Gastrocnemius medialis (tissue), 4 donors: ENCODE measurements around the gene PPDPF. TPM values are rescaled to one million over a fixed set of nuclear protein-coding genes. Genes with fewer than 3 reads are reported as not detected.

Source experiments
- ATAC-seq, 2 donors: fragments of 150-250 bp; one replicate each; pipeline ENCODE4 v1.9.1; 2016
- DNase-seq, 2 donors: peaks; one replicate each; pipeline ENCODE4 v3.0.0-alpha.2; 2019
- H3K27ac ChIP-seq, 4 donors: fragments of 200-600 bp; sonication (generic); 1 replicate in 1 of 4; 2 replicates in 3 of 4; pipeline ENCODE4 v1.5.1; 2016 to 2018; ENCODE audit warnings: mild to moderate bottlenecking in 2 of 4, moderate library complexity in 1 of 4
- H3K27me3 ChIP-seq, 3 donors: fragments of 200-600 bp; sonication (generic) in 2 of 3; 1 replicate in 1 of 3; 2 replicates in 2 of 3; pipeline versions ENCODE4 v1.5.1 to v1.6.0; 2016 to 2019; ENCODE audit warnings: mild to moderate bottlenecking in 1 of 3, moderate library complexity in 1 of 3
- H3K36me3 ChIP-seq, 2 donors: fragments of 200-600 bp; sonication (generic) in 1 of 2; one replicate each; pipeline ENCODE4 v1.5.1; 2017 to 2018
- H3K4me1 ChIP-seq, 2 donors: fragments of 200-600 bp; sonication (generic) in 1 of 2; one replicate each; pipeline ENCODE4 v1.5.1; 2016 to 2017; ENCODE audit warnings: mild to moderate bottlenecking in 2 of 2
- H3K4me3 ChIP-seq, 4 donors: fragments of 200-600 bp; sonication (generic) in 3 of 4; 1 replicate in 1 of 4; 2 replicates in 3 of 4; pipeline ENCODE4 v1.5.1; 2016 to 2019; ENCODE audit warnings: mild to moderate bottlenecking in 2 of 4
- H3K9me3 ChIP-seq, 3 donors: fragments of 200-600 bp; sonication (generic) in 2 of 3; 1 replicate in 1 of 3; 2 replicates in 2 of 3; pipeline ENCODE4 v1.5.1; 2016 to 2019
- POLR2A ChIP-seq, 2 donors: fragments of 450-650 bp; IDR thresholded peaks; one replicate each; pipeline ENCODE4 v1.6.1; 2017; ENCODE audit warnings: antibody characterized with exemption in 2 of 2, mild to moderate bottlenecking in 2 of 2, moderate library complexity in 2 of 2
- in situ Hi-C, 4 donors: fragments of 200-750 bp; cut with MboI; loops; one replicate each; pipeline versions ENCODE4 v1.15.0 to v1.8.0; 2017; ENCODE audit warnings: low sequenced_read_pairs in 4 of 4
- intact Hi-C: fragments of 100-400 bp; cut with DNase I; formaldehyde crosslinking; loops from one replicate; pipeline ENCODE4 v1.15.1; 2023; ENCODE audit warnings: low total_unique reads
- total RNA-seq, 4 donors: library from RNA; depleted of rRNA; stranded (reverse); fragments of >200 nt; gene quantifications; one replicate each; pipeline versions ENCODE4 v1.1.0 to v1.2.3, GENCODE V29; 2016
- TF ChIP-seq, protein P1 (sequence below), 5 experiments: fragments of 450-650 bp in 3 of 5; fragments of 200-600 bp in 2 of 5; sonication (generic) in 2 of 5; IDR thresholded peaks in 4 of 5; conservative IDR thresholded peaks in 1 of 5; 1 replicate in 4 of 5; 2 replicates in 1 of 5; pipeline ENCODE4 v1.5.1; 2016 to 2019; ENCODE audit warnings: antibody characterized with exemption in 5 of 5, mild to moderate bottlenecking in 3 of 5, moderate library complexity in 3 of 5

The PPDPF gene
- total RNA-seq, 4 donors from 2014 or later = 50.2 to 207 (median 76.1) TPM

DNA sequence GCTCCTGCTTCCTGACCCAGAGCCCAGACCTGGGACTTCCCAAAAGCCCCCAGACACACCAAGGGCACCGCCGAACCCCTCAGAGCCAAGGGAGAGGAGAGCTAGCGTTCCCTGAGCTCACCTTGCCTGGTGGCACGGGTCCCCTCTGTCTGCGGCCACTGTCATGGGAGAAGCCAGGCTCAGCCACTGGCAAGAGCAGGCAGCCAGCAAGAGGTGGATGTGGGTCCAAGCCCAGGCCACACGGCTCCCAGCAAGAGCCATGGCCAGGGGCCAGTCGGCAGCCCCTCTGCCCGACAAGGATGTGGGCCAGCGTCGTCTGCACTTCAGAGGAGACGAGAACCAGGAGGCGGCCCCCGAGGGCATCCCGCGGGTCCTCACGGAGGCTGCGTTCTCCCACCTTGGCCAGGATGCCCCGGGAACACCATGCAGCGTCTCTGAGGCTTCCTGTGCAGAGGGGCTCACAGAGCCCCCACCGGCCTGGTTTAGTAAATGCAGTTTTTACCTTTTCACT, 2.2 kb upstream of the PPDPF start:
- Histone ChIP-seq H3K9me3 (no peaks in the 10 kb centered on the region), H3K36me3 (no peaks in the 10 kb centered on the region), H3K27ac (no peak overlapping the region), H3K4me1 (peaks cover 12 to 23% of the 10 kb centered on the region in 2 donors), H3K27me3 (no peaks in the 10 kb centered on the region), H3K4me3 (no peak overlapping the region)
- DNase-seq = no peak
- intact Hi-C loops = no loop called here
- no peak for ATAC-seq
- no peak for TF ChIP-seq POLR2A (IDR thresholded peaks at IDR 0.05)
- TF ChIP-seq, protein P1, sequence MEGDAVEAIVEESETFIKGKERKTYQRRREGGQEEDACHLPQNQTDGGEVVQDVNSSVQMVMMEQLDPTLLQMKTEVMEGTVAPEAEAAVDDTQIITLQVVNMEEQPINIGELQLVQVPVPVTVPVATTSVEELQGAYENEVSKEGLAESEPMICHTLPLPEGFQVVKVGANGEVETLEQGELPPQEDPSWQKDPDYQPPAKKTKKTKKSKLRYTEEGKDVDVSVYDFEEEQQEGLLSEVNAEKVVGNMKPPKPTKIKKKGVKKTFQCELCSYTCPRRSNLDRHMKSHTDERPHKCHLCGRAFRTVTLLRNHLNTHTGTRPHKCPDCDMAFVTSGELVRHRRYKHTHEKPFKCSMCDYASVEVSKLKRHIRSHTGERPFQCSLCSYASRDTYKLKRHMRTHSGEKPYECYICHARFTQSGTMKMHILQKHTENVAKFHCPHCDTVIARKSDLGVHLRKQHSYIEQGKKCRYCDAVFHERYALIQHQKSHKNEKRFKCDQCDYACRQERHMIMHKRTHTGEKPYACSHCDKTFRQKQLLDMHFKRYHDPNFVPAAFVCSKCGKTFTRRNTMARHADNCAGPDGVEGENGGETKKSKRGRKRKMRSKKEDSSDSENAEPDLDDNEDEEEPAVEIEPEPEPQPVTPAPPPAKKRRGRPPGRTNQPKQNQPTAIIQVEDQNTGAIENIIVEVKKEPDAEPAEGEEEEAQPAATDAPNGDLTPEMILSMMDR (IDR thresholded peaks at IDR 0.05 in 4 of 5, conservative IDR thresholded peaks at IDR 0.05 in 1 of 5) = no peak
- in situ Hi-C loops = no loop called here

DNA sequence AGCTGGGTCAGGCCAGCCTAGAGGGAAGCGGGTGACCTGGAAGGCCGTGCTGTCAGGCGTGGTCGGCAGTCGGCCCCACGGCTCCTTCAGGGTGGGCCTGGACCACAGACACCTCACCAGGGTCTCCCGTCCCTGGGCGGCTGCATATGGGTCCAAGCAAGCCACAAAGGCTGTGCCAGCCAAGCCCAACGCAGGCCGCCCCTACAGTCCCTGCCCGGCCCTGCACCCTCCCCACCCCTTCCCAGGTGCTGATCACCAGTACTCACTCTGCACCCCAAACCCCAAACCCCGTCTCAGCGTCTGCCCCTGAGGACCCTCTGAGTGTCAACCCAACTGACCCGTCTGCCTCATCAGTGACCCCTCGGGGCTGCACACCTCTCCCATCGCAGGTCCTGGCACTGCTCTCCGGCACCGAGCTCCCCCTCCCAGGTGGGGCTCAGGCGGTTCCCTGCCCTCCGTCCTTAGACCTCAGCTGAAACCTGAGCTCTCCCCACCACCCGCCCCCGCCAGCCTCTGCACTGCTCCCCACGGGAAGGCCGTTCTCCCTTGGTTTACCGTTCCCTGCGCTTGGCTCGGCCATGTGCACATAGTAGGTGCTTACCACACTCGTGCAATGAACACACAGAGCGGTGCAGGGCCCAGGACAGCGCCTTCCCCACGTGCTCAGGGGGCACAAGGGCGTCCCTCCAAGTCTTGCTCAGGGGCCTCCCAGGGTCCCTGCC, 1.5 kb upstream of the PPDPF start:
- DNase-seq = no peak
- TF ChIP-seq, protein P1 (IDR thresholded peaks at IDR 0.05 in 4 of 5, conservative IDR thresholded peaks at IDR 0.05 in 1 of 5) = no peak
- no peak for TF ChIP-seq POLR2A (IDR thresholded peaks at IDR 0.05)
- no peak for ATAC-seq
- Histone ChIP-seq H3K4me1 (peaks cover 12 to 23% of the 10 kb centered on the region in 2 donors), H3K4me3 (peak overlapping the region; percentile 75 to 88 (median 85)), H3K9me3 (no peaks in the 10 kb centered on the region), H3K36me3 (no peaks in the 10 kb centered on the region), H3K27ac (peak overlapping the region in 3 of 4 donors; percentile 85 to 92 (median 88)), H3K27me3 (no peaks in the 10 kb centered on the region)
- in situ Hi-C loops = no loop called here
- intact Hi-C loops = no loop called here

DNA sequence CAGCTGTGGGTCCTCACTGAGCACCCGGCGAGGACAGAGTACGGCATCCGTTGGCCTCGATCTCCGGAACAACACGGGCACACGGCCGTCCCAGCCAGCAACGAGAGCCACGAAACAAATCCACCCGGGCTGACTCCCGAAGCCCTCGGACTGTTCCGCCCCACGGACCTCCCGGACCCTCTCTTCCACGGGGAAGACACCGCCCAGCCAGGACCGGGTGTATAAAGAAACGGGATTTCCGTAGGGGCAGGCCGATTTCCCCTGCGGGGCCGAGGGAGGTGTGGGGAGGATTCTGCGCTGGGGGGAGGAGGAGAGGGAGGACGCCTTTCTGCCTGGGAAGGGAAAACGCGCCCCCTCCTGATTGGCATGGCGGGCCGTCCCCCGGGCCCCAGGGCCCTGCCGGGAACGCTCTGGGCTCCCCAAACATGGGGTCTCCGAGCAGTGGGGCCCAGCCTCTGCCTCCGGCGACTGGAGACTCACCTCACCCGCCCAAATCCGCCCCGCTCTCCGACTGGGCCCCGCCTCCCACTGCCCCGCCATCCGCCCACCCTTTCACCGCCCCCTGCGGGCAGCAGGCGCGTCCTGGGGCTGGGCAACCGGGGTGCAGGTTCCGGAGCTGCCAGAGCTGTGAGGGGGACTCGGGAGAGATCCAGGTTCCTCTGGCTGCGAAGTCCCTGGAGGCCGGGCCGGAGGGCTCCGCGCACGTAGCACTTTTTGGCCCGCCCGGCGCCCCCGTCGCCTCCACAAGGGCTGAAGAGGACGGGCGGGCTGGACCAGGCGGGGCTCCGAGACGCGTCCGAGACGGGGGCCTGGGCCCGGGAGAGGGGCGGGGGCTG, 679 bp upstream of the PPDPF start:
- H3K27me3 ChIP-seq = no peaks in the 10 kb centered on the region
- no peaks in the 10 kb centered on the region for H3K9me3 ChIP-seq
- H3K4me1 ChIP-seq = peaks cover 12 to 23% of the 10 kb centered on the region in 2 donors
- TF ChIP-seq, protein P1 (IDR thresholded peaks at IDR 0.05 in 4 of 5, conservative IDR thresholded peaks at IDR 0.05 in 1 of 5) = peak in 4 of 5 experiments; percentile 55 to 71 (median 60)
- TF ChIP-seq POLR2A (IDR thresholded peaks at IDR 0.05) = no peak
- no peaks in the 10 kb centered on the region for H3K36me3 ChIP-seq
- in situ Hi-C loops = no loop called here
- ATAC-seq (peak; percentile 73 to 78), DNase-seq (peak; percentile 46 to 50)
- H3K27ac ChIP-seq = peak overlapping the region; percentile 85 to 92 (median 87)
- intact Hi-C loops = loop anchor here (1.0 kb wide), 1 partner anchor 24 kb away; no protein-coding TSS in a partner anchor
- peak overlapping the region; percentile 75 to 88 (median 85) for H3K4me3 ChIP-seq

DNA sequence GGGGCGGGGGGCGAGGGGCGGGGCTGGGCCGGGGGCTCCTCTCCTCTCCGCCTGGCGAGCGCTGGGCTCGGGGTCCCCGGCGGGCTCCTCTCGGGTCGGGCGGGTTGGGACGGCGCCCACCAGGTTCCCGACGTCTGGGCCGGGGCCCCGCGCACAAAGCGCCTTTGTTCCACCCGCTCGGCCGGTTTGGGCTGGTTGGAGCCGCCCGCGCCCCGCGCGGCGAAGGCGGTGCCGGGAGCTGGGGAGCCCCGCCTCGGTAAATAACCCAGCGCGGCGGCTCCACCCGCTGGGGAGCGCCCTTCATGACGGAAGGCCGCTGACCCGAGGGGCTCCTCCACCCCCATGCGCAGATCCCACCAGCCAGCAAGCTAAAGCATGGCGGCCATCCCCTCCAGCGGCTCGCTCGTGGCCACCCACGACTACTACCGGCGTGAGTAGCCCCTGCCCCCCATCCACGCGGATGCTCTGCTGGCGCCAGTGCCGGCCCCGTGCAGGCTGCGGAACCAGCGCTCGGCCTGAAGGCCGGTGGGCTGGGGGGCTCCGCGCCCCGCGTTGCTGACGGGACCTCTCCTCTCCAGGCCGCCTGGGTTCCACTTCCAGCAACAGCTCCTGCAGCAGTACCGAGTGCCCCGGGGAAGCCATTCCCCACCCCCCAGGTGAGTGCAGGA, 503 bp downstream of the PPDPF start:
- H3K27ac ChIP-seq = peak overlapping the region; percentile 85 to 92 (median 87)
- H3K4me1 ChIP-seq = peaks cover 12 to 23% of the 10 kb centered on the region in 2 donors

More for the DNA sequence above, 503 bp downstream of the PPDPF start:
- no peaks in the 10 kb centered on the region for H3K27me3 ChIP-seq
- H3K9me3 ChIP-seq = no peaks in the 10 kb centered on the region
- intact Hi-C loops = loop anchor here (1.0 kb wide), 1 partner anchor 25 kb away; no protein-coding TSS in a partner anchor
- in situ Hi-C loops = no loop called here
- H3K36me3 ChIP-seq = no peaks in the 10 kb centered on the region
- peak overlapping the region; percentile 75 to 88 (median 85) for H3K4me3 ChIP-seq
- DNase-seq (no peak), ATAC-seq (peak; percentile 40 to 43)
- TF ChIP-seq, protein P1 (IDR thresholded peaks at IDR 0.05 in 4 of 5, conservative IDR thresholded peaks at IDR 0.05 in 1 of 5) = peak in 2 of 5 experiments; percentile 6 to 18
- no peak for TF ChIP-seq POLR2A (IDR thresholded peaks at IDR 0.05)
